Measurements from ENCODE around the gene IBTK.
"Not testable (repeated sequence)": the region's sequence is repeated elsewhere in the genome, so short reads cannot be mapped to it uniquely, and the experiment has no call there.

Gene IBTK

GRCh38 chr6:82246370-82246769 lies 1.2 kb downstream of the IBTK start:
- DNase-seq (ENCODE audit: low read depth in 3 of 3), result no peak

- no peak for DNase-seq (ENCODE audit: low read depth in 3 of 3)
Measured at GRCh38 chr6:82245376-82245775, 2.2 kb downstream of the IBTK start.

DNA sequence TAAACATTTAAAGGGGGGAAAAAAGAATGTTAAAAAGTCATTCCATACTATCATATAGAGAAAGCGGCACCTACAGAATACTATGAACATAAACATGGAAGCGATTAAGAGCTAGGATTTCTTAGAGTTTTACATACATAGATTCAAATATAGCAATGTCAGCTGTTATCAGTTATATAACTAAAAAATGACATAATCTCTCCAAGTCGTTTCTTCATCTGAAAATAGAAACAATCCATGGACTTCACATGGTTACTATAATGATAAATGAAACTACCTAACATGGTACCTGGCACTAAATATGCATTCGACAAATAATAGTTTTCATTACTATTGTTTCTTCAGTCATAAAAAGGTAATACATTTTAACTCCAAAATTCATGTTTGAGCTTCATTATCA lies 3.7 kb downstream of the IBTK start:
- DNase-seq (ENCODE audit: low read depth in 3 of 3), result no peak

DNA sequence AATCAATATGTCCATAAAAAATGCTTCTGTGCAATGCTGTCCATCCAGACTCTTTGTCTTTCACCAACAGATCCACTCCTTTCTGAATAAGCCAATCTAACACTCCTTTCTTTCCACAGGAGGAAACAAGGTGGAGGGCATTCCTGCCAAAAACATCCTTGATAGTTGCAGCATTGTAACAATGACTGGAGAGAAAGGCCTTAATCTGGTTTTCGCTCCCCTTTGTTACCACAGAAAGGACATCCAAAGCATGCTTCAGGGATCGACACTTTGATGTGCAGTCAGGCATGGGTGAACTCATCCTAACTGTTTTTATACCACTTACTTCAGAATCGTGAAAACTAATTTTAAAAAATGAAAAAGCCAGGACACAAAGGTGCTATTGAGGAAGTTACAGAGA lies 7.4 kb downstream of the IBTK start:
- DNase-seq (ENCODE audit: low read depth in 3 of 3), result no peak

GRCh38 chr6:82239597-82239996 lies 7.9 kb downstream of the IBTK start:
- DNase-seq (ENCODE audit: low read depth in 3 of 3), result no peak

DNA sequence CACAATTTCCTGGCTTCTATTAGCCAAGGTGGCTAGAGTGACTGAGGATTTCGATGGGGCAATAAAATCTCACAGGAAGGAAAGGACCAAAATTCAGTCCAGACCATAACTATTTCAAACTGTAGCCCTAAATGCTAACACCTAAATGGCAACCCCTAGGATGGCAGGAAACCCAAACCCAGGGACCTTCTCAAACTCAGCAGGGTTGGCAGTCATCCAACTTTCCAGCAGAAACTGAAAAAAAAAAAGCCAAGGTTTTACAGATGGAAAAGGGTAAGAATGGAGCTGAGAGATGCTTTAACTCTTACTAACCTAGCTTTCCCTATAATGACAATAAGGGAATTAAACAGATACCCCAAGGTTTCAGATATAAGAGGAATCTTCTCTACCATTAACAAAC lies 10.5 kb downstream of the IBTK start:
- DNase-seq (ENCODE audit: low read depth in 3 of 3), result no peak

GRCh38 chr6:82227770-82228169 lies 19.8 kb downstream of the IBTK start:
- DNase-seq (ENCODE audit: low read depth in 3 of 3), result no peak

DNA sequence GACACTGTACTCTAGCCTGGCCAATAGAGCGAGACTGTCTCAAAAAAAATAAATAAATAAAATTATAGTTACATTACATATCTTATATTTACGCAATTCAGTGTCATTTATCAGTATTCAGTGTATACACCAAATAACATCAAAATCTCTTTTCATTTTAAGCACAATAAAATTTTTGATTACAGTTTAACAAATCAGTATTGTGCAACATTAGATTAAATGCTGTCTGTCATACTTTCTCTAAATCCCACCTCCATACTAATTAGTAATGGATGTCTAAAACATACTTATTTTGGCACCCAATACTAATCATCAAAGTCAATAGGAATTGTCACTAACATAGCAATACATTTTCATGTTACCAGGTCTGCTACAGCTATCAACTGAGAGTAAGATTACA lies 27.4 kb downstream of the IBTK start:
- no peak for DNase-seq (ENCODE audit: low read depth in 3 of 3)

GRCh38 chr6:82217018-82217586 lies 30.4 kb downstream of the IBTK start:
- DNase-seq (ENCODE audit: low read depth in 3 of 3), result no peak

DNA sequence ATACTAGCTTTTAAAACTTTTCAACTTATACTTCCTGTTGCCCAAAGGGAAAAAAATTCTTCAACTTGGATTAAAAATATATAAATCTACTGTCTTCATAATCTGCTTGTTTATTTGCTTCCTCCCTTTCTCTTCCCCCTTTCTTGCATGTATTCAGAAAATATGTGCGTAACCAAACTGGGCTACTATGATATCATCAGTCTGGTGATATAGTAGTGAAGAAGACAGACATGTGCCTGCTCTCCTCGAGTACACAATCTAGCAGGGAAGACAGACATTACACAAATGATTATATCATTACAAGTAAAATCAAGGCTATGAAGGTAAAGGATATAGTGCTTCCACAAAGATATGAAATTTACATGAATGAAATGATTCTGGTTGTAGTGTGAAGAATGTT lies 31.0 kb downstream of the IBTK start:
- DNase-seq (ENCODE audit: low read depth in 3 of 3), result no peak

- DNase-seq (ENCODE audit: low read depth in 3 of 3), result no peak
Measured at GRCh38 chr6:82211326-82211725, 36.2 kb downstream of the IBTK start.

DNA sequence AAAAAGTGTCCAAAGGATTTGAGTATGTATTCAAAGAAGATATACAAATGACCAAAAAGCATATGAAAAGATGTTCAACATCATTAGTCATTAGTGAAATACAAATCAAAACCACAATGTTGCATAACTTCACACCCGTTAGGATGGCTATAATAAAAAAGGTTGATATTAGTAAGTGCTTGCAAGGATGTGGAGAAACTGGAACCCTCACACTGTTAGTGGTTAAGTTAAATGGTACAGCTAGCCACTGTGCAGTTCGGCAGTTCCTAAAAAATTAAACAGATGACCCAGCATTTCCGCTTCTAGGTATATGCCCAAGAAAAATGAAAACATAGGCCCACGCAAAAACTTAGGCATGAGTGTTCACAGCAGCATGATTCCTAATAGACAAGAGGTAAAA lies 38.6 kb downstream of the IBTK start:
- no peak for DNase-seq (ENCODE audit: low read depth in 3 of 3)

GRCh38 chr6:82205930-82206392 lies 41.6 kb downstream of the IBTK start:
- no peak for DNase-seq (ENCODE audit: low read depth in 3 of 3)

- DNase-seq (ENCODE audit: low read depth in 3 of 3), result no peak
Measured at GRCh38 chr6:82204020-82204419, 43.5 kb downstream of the IBTK start.

DNA sequence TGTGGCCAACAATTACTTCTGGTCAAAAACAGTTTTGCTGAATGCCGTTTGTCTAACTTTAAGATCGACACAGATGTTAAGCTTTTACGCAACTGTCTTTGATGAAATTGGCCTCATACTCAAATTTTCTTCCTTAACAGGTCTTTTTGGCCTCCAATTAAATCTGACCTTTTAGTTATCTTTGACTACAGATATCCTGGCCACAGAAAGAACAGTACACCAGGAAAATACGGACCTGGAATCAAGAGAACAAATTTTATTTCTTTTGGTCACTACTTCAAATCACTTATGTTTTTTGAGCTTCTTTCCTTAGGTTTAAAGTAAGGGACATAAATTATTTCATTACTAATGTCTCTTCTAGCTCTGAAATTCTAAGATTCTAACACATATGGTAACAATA lies 49.8 kb downstream of the IBTK start:
- no peak for DNase-seq (ENCODE audit: low read depth in 3 of 3)

DNA sequence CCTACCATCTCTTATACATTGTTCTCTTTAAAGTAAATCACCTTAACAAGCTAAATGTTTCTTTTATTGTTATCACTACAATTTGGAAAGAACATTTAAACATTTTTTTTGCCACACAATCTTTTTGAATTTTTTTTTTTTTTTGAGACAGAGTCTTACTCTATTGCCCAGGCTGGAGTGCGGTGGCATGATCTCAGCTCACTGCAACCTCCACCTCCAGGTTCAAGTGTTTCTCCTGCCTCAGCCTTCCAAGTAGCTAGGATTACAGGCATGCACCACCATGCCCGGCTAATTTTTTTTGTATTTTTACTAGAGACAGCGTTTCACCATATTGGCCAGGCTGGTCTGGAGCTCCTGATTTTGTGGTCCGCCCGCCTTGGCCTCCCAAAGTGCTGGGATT lies 50.3 kb downstream of the IBTK start:
- DNase-seq (ENCODE audit: low read depth in 3 of 3), result not testable (repeated sequence)

- no peak for DNase-seq (ENCODE audit: low read depth in 3 of 3)
Measured at GRCh38 chr6:82196161-82196560, 51.4 kb downstream of the IBTK start.

- DNase-seq (ENCODE audit: low read depth in 3 of 3), result no peak
Measured at GRCh38 chr6:82195619-82196018, 51.9 kb downstream of the IBTK start.

- DNase-seq (ENCODE audit: low read depth in 3 of 3), result no peak
Measured at GRCh38 chr6:82185948-82186535, 61.5 kb downstream of the IBTK start.

DNA sequence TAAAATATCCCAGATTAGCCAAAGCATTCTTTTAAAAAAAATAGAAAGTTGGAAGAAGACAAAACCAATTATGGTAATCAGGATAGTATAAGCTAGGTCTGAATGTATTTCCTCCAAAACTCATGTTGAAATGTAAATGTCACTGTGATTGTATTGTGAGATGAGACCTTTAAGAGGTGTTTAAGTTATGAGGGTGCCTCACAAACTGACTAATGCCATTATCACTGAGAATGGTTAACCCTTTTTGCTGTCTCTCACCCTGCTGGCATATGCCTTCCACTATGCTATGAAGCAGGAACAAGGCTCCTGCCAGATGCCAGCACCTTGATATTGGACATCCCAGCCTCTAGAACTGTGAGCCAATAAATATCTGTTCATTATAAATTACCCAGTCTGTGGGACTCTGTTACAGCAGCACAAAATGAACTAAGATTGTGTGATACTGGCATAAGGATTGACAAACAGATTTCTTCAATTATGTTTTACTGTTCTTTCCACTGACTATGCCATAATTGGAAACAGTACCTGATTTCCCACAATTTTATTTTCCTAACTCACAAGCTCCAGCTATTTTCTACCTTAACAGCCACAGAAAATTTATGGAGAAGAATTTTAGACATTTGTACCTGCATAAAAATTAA lies 63.8 kb downstream of the IBTK start:
- no peak for DNase-seq (ENCODE audit: low read depth in 3 of 3)

GRCh38 chr6:82182756-82183155 lies 64.8 kb downstream of the IBTK start:
- no peak for DNase-seq (ENCODE audit: low read depth in 3 of 3)

- DNase-seq (ENCODE audit: low read depth in 3 of 3), result no peak
Measured at GRCh38 chr6:82179415-82179814, 68.1 kb downstream of the IBTK start.

DNA sequence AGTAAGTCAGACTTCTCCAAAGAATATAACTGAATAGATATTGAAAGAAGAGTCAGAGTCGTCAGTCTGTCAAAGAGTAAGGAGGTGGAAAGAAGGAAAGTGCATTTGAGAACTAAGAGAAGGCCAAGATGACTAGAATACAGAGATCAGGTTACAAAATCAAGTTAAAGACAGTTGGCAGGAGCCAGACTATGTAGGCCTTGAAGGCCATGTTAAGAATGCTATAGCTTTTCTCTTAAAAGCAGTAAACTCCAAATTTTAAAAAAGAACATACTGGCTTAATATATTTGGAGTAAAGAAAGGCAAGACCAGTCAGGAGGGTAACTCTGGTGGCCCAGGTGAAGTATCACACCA lies 68.8 kb downstream of the IBTK start:
- no peak for DNase-seq (ENCODE audit: low read depth in 3 of 3)

Data from stimulated activated CD4-positive, alpha-beta T cell treated with anti-CD3 and anti-CD28 coated beads, TNF-alpha, amount 100 ng/mL, for 48 hours (primary cell).